H9 (cell line): ENCODE data around the gene SH3BP5. TPM values are rescaled to one million over a fixed set of nuclear protein-coding genes. Genes with fewer than 3 reads are reported as not detected.
"Not testable (repeated sequence)": the region's sequence is repeated elsewhere in the genome, so short reads cannot be mapped to it uniquely, and the experiment has no call there.

Experiments
- DNase-seq: peaks from one replicate; pipeline ENCODE4 v3.0.0-alpha.2; 2017
- H2AFZ ChIP-seq: one replicate; pipeline ENCODE4 v1.6.1; 2013; ENCODE audit warnings: mild to moderate bottlenecking, low read length, control low read depth, moderate library complexity
- H2AK5ac ChIP-seq: 2 replicates; pipeline ENCODE4 v1.6.1; 2013; ENCODE audit warnings: low read length, control low read depth, mixed read lengths; ENCODE audit not compliant: insufficient read length
- H2BK120ac ChIP-seq: one replicate; pipeline ENCODE4 v1.6.1; 2013; ENCODE audit warnings: low read depth, mild to moderate bottlenecking, low read length, control low read depth, inconsistent platforms; ENCODE audit not compliant: poor library complexity, severe bottlenecking
- H2BK12ac ChIP-seq: 2 replicates; pipeline ENCODE4 v1.6.1; 2013; ENCODE audit warnings: low read length, control low read depth, mixed read lengths, low read depth; ENCODE audit not compliant: insufficient read length
- H2BK15ac ChIP-seq: 2 replicates; pipeline ENCODE4 v1.6.1; 2013; ENCODE audit warnings: low read depth, low read length, control low read depth
- H2BK20ac ChIP-seq: one replicate; pipeline ENCODE4 v1.6.1; 2013; ENCODE audit warnings: low read depth, mild to moderate bottlenecking, low read length, control low read depth, inconsistent platforms; ENCODE audit not compliant: poor library complexity, severe bottlenecking
- H2BK5ac ChIP-seq: 2 replicates; pipeline ENCODE4 v1.6.1; 2013; ENCODE audit warnings: low read length, control low read depth, mixed read lengths; ENCODE audit not compliant: insufficient read length
- H3K14ac ChIP-seq: 2 replicates; pipeline ENCODE4 v1.6.1; 2013; ENCODE audit warnings: low read length, control low read depth; ENCODE audit not compliant: insufficient read depth
- H3K18ac ChIP-seq: 2 replicates; pipeline ENCODE4 v1.6.1; 2013; ENCODE audit warnings: low read depth, mild to moderate bottlenecking, mixed read lengths, low read length, control low read depth; ENCODE audit not compliant: insufficient read length
- H3K23ac ChIP-seq: 2 replicates; pipeline ENCODE4 v1.6.1; 2013; ENCODE audit warnings: low read length, control low read depth, mixed read lengths, low read depth; ENCODE audit not compliant: insufficient read length
- H3K23me2 ChIP-seq: 2 replicates; pipeline ENCODE4 v1.6.1; 2013; ENCODE audit warnings: low read depth, mild to moderate bottlenecking, mixed read lengths, low read length, control low read depth; ENCODE audit not compliant: insufficient read length, poor library complexity, severe bottlenecking
- H3K27ac ChIP-seq: 2 replicates; pipeline ENCODE4 v1.5.1; 2013; ENCODE audit warnings: low read length, control low read depth, mixed read lengths, low read depth; ENCODE audit not compliant: insufficient read length
- H3K27me3 ChIP-seq: 2 replicates; pipeline ENCODE4 v1.6.1; 2013; ENCODE audit warnings: low read length, control low read depth, inconsistent platforms; ENCODE audit not compliant: insufficient read depth
- H3K4ac ChIP-seq: 2 replicates; pipeline ENCODE4 v1.6.1; 2013; ENCODE audit warnings: low read depth, mild to moderate bottlenecking, control low read depth, inconsistent platforms, low read length, moderate library complexity
- H3K4me1 ChIP-seq: 2 replicates; pipeline ENCODE4 v1.6.1; 2013; ENCODE audit warnings: low read length, control low read depth, inconsistent platforms; ENCODE audit not compliant: insufficient read depth
- H3K4me2 ChIP-seq: 2 replicates; pipeline ENCODE4 v1.6.1; 2013; ENCODE audit warnings: low read length, control low read depth, mixed read lengths; ENCODE audit not compliant: insufficient read length, insufficient read depth
- H3K56ac ChIP-seq: 2 replicates; pipeline ENCODE4 v1.6.1; 2013; ENCODE audit warnings: low read depth, mild to moderate bottlenecking, mixed read lengths, low read length, control low read depth; ENCODE audit not compliant: insufficient read length
- H3K79me1 ChIP-seq: 2 replicates; pipeline ENCODE4 v1.6.1; 2013; ENCODE audit warnings: low read depth, mild to moderate bottlenecking, moderate library complexity, low read length, control low read depth, inconsistent platforms; ENCODE audit not compliant: insufficient read depth, poor library complexity, severe bottlenecking
- H3K79me2 ChIP-seq: 2 replicates; pipeline ENCODE4 v1.6.1; 2013; ENCODE audit warnings: low read length, control low read depth, inconsistent platforms; ENCODE audit not compliant: insufficient read depth
- H3K9ac ChIP-seq: 2 replicates; pipeline ENCODE4 v1.6.1; 2013; ENCODE audit warnings: low read length, control low read depth, mixed read lengths; ENCODE audit not compliant: insufficient read length; ENCODE audit errors: extremely low read depth
- H3K9me3 ChIP-seq: one replicate; pipeline ENCODE4 v1.6.1; 2013; ENCODE audit warnings: low read depth, low read length, inconsistent platforms; ENCODE audit not compliant: control insufficient read depth
- H3T11ph ChIP-seq: one replicate; pipeline ENCODE4 v1.6.1; 2013; ENCODE audit warnings: mild to moderate bottlenecking, low read length, control low read depth, inconsistent platforms
- H4K20me1 ChIP-seq: one replicate; pipeline ENCODE4 v1.6.1; 2013; ENCODE audit not compliant: control insufficient read depth, insufficient read length, insufficient read depth
- H4K5ac ChIP-seq: 2 replicates; pipeline ENCODE4 v1.6.1; 2013; ENCODE audit warnings: low read depth, mild to moderate bottlenecking, mixed read lengths, low read length, control low read depth; ENCODE audit not compliant: insufficient read length
- H4K8ac ChIP-seq: replicated peaks from 2 replicates; pipeline ENCODE4 v1.6.1; 2013; ENCODE audit warnings: low read length, control low read depth, mixed read lengths, low read depth; ENCODE audit not compliant: insufficient read length
- H4K91ac ChIP-seq: 2 replicates; pipeline ENCODE4 v1.6.1; 2013; ENCODE audit warnings: low read depth, mild to moderate bottlenecking, moderate library complexity, mixed read lengths, low read length, control low read depth; ENCODE audit not compliant: insufficient read length
- H3K27ac Mint-ChIP-seq, 3 experiments: 2 replicates in 2 of 3; 3 replicates in 1 of 3; pipeline ENCODE4 v1.8.0; 2020 to 2021; ENCODE audit warnings: mixed read lengths in 3 of 3, mild to moderate bottlenecking in 1 of 3, moderate library complexity in 1 of 3
- H3K27me3 Mint-ChIP-seq: 2 replicates; pipeline ENCODE4 v1.8.0; 2021; ENCODE audit warnings: low read depth, mild to moderate bottlenecking, moderate library complexity, mixed read lengths
- H3K36me3 Mint-ChIP-seq, 3 experiments: 2 replicates in 2 of 3; 3 replicates in 1 of 3; pipeline ENCODE4 v1.8.0; 2020 to 2021; ENCODE audit warnings: low read depth in 3 of 3, mixed read lengths in 3 of 3; ENCODE audit not compliant: insufficient read depth in 1 of 3
- H3K4me1 Mint-ChIP-seq, 2 experiments: 2 replicates each; pipeline ENCODE4 v1.8.0; 2020; ENCODE audit warnings: mixed read lengths in 2 of 2
- H3K4me3 Mint-ChIP-seq, 2 experiments: 2 replicates in 1 of 2; 3 replicates in 1 of 2; pipeline ENCODE4 v1.8.0; 2020 to 2021; ENCODE audit warnings: mild to moderate bottlenecking in 2 of 2, mixed read lengths in 2 of 2, moderate library complexity in 1 of 2
- H3K9me3 Mint-ChIP-seq, 2 experiments: 2 replicates in 1 of 2; 3 replicates in 1 of 2; pipeline ENCODE4 v1.8.0; 2020; ENCODE audit warnings: mild to moderate bottlenecking in 2 of 2, mixed read lengths in 2 of 2, moderate library complexity in 1 of 2
- WGBS: extraction: QIAGEN DNeasy Blood & Tissue Kit; methylation state at CpG from one replicate; pipeline ENCODE4 v1.1.7; 2013; ENCODE audit warnings: missing lambda C conversion rate, low lambda C conversion rate, mixed read lengths; ENCODE audit not compliant: insufficient read length; ENCODE audit errors: extremely low coverage; 5-methylcytosine and 5-hydroxymethylcytosine counted together
- total RNA-seq: library from RNA; stranded (reverse); gene quantifications from 2 replicates; pipeline ENCODE4 v1.2.1, GENCODE V29; 2021
- TF ChIP-seq, protein P1 (sequence below): fragments of 200-600 bp; sonication (generic); conservative IDR thresholded peaks from 3 replicates; pipeline ENCODE4 v1.8.0; 2021; ENCODE audit warnings: antibody characterized with exemption, mild to moderate bottlenecking

The SH3BP5 gene
- total RNA-seq, 1 experiment from 2014 or later: 6.8 TPM

DNA sequence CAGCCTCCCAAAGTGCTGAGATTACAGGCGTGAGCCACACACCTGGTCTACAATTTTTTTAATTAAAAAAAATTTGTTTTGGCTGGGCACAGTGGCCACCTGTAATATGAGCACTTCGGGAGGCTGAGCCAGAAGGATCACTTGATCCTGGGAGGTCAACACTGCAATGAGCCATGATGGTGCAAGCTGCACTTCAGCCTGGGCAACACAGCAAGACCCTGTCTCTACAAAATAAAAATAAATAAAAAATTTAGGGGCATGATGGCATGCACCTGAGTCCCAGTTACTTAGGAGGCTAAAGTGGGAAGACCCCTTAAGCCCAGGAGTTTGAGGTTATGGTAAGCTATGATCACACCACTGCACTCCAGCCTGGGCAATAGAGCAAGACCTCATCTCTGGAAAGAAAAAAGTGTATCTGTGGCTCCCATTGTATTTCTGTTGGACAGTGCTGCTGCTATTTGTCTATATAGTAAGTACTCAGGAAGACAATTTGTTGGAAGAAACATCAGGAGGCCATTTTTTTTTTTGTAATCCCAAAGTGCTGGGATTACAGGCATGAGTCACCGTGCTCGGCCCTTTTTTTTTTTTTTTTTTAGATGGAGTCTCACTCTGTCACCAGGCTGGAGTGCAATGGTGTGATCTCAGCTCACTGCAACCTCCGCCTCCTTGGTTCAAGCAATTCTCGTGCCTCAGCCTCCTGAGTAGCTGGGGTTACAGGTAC, 27.5 kb upstream of the SH3BP5 start:
- H4K20me1 ChIP-seq: no peaks in the 10 kb centered on the region
- H4K8ac ChIP-seq: no peak overlapping the region
- H2BK5ac ChIP-seq: no peak overlapping the region
- no peak overlapping the region for H2BK20ac ChIP-seq
- H2AK5ac ChIP-seq: no peak overlapping the region
- H3K23me2 ChIP-seq: no peaks in the 10 kb centered on the region
- H3K4me3 Mint-ChIP-seq: no peak overlapping the region
- no peak overlapping the region for H2BK12ac ChIP-seq
- DNase-seq: no peak
- WGBS: no CpG with 5 or more reads among the region's 6 CpGs
- H3K56ac ChIP-seq: no peak overlapping the region
- H3K9ac ChIP-seq: no peak overlapping the region
- H2BK120ac ChIP-seq: no peak overlapping the region
- H3K4me1 ChIP-seq: no peaks in the 10 kb centered on the region; the same call in 1 of the 2 replicates
- H3K9me3 Mint-ChIP-seq: no peaks in the 10 kb centered on the region
- no peak overlapping the region for H3K23ac ChIP-seq
- no peak overlapping the region for H3K27ac ChIP-seq
- H2AFZ ChIP-seq: no peak overlapping the region
- no peak overlapping the region for H3K18ac ChIP-seq
- H3K36me3 Mint-ChIP-seq: no peaks in the 10 kb centered on the region
- H3K27me3 ChIP-seq: no peaks in the 10 kb centered on the region; the same call in 1 of the 2 replicates
- H3K27me3 Mint-ChIP-seq: peaks cover 6% of the 10 kb centered on the region
- H3K4ac ChIP-seq: no peak overlapping the region
- no peak overlapping the region for H2BK15ac ChIP-seq
- no peak overlapping the region for H3T11ph ChIP-seq
- no peak overlapping the region for H4K5ac ChIP-seq
- H3K79me1 ChIP-seq: no peaks in the 10 kb centered on the region
- no peaks in the 10 kb centered on the region for H3K79me2 ChIP-seq
- H3K9me3 ChIP-seq: no peaks in the 10 kb centered on the region
- TF ChIP-seq, protein P1, sequence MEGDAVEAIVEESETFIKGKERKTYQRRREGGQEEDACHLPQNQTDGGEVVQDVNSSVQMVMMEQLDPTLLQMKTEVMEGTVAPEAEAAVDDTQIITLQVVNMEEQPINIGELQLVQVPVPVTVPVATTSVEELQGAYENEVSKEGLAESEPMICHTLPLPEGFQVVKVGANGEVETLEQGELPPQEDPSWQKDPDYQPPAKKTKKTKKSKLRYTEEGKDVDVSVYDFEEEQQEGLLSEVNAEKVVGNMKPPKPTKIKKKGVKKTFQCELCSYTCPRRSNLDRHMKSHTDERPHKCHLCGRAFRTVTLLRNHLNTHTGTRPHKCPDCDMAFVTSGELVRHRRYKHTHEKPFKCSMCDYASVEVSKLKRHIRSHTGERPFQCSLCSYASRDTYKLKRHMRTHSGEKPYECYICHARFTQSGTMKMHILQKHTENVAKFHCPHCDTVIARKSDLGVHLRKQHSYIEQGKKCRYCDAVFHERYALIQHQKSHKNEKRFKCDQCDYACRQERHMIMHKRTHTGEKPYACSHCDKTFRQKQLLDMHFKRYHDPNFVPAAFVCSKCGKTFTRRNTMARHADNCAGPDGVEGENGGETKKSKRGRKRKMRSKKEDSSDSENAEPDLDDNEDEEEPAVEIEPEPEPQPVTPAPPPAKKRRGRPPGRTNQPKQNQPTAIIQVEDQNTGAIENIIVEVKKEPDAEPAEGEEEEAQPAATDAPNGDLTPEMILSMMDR: no peak
- H4K91ac ChIP-seq: no peak overlapping the region
- no peak overlapping the region for H3K4me2 ChIP-seq
- H3K4me1 Mint-ChIP-seq: peaks cover 28 to 39% of the 10 kb centered on the region in 2 experiments
- no peak overlapping the region for H3K27ac Mint-ChIP-seq
- no peak overlapping the region for H3K14ac ChIP-seq

- not testable (repeated sequence) for H3K18ac ChIP-seq, H3K27ac ChIP-seq, H3K4me2 ChIP-seq, H2BK15ac ChIP-seq, H3K27me3 ChIP-seq, H3K79me2 ChIP-seq, H2AFZ ChIP-seq, H4K8ac ChIP-seq, H3K4ac ChIP-seq, H3K9me3 ChIP-seq, H4K5ac ChIP-seq, H3T11ph ChIP-seq, H3K27me3 Mint-ChIP-seq, H3K79me1 ChIP-seq, H2BK5ac ChIP-seq, H2BK120ac ChIP-seq, H4K91ac ChIP-seq, H3K9me3 Mint-ChIP-seq, H2BK20ac ChIP-seq, H3K23me2 ChIP-seq, H3K4me1 ChIP-seq, H3K56ac ChIP-seq, H3K23ac ChIP-seq, H4K20me1 ChIP-seq, H3K9ac ChIP-seq, H2AK5ac ChIP-seq, H3K4me3 Mint-ChIP-seq, H3K14ac ChIP-seq, DNase-seq, H2BK12ac ChIP-seq, H3K36me3 Mint-ChIP-seq
- Mint-ChIP-seq H3K27ac (peak overlapping the region in 2 of 3 experiments; percentile 63 to 95; a peak in 4 of 7 replicates), H3K4me1 (peaks cover 34 to 39% of the 10 kb centered on the region in 2 experiments)
- WGBS: no CpG with 5 or more reads among the region's 5 CpGs
Observed at GRCh38 chr3:15356651-15357061, 24.3 kb upstream of the SH3BP5 start.
